NCI-H2171 (cell line): ENCODE data around the gene GABBR1.
A peak's percentile ranks its signal among the peaks of the same experiment; 100 is the strongest.

Experiments
- DNase-seq: peaks from one replicate; lab custom pipeline; 2025; lab: John Stamatoyannopoulos, UW

The GABBR1 gene

GRCh38 chr6:29653452-29654038, 20.6 kb upstream of the GABBR1 start:
- DNase-seq: peak; percentile 54

GRCh38 chr6:29652198-29652584, 19.2 kb upstream of the GABBR1 start:
- DNase-seq: no peak

GRCh38 chr6:29651413-29652197, 18.6 kb upstream of the GABBR1 start:
- no peak for DNase-seq

GRCh38 chr6:29649701-29650673, 17.0 kb upstream of the GABBR1 start:
- DNase-seq: peak; percentile 94

GRCh38 chr6:29647927-29648642, 15.1 kb upstream of the GABBR1 start:
- peak; percentile 20 for DNase-seq

GRCh38 chr6:29641430-29642148, 8.6 kb upstream of the GABBR1 start:
- no peak for DNase-seq

GRCh38 chr6:29637247-29637646, 4.3 kb upstream of the GABBR1 start:
- no peak for DNase-seq

GRCh38 chr6:29633534-29633905, 537 bp upstream of the GABBR1 start:
- peak; percentile 3 for DNase-seq

- peak; percentile 70 for DNase-seq
These were observed 887 bp downstream of the GABBR1 start for GRCh38 chr6:29631860-29632731.

- DNase-seq: no peak
These were observed 1.7 kb downstream of the GABBR1 start for GRCh38 chr6:29631209-29631810.

GRCh38 chr6:29630315-29630714, 2.7 kb downstream of the GABBR1 start:
- DNase-seq: no peak

- no peak for DNase-seq
These were observed 3.4 kb downstream of the GABBR1 start for GRCh38 chr6:29629571-29629970.

- DNase-seq: peak; percentile 82
These were observed 4.3 kb downstream of the GABBR1 start for GRCh38 chr6:29628419-29629281.

- peak; percentile 28 for DNase-seq
These were observed 5.1 kb downstream of the GABBR1 start for GRCh38 chr6:29627755-29628418.

GRCh38 chr6:29626948-29627754, 5.8 kb downstream of the GABBR1 start:
- no peak for DNase-seq

- no peak for DNase-seq
These were observed 7.5 kb downstream of the GABBR1 start for GRCh38 chr6:29625337-29625930.

GRCh38 chr6:29624520-29624961, 8.4 kb downstream of the GABBR1 start:
- no peak for DNase-seq
